SHP77 treated with DMSO at 0.1 percent for 48 hours (cell line): ENCODE measurements around the gene CORO2A.
"Not testable (repeated sequence)": the region's sequence is repeated elsewhere in the genome, so short reads cannot be mapped to it uniquely, and the experiment has no call there.

Source experiments
- DNase-seq: peaks from one replicate; lab custom pipeline; 2025; lab: John Stamatoyannopoulos, UW

The CORO2A gene

GRCh38 chr9:98191181-98191608 is 1.2 kb downstream of the CORO2A start:
- DNase-seq: no peak

DNA sequence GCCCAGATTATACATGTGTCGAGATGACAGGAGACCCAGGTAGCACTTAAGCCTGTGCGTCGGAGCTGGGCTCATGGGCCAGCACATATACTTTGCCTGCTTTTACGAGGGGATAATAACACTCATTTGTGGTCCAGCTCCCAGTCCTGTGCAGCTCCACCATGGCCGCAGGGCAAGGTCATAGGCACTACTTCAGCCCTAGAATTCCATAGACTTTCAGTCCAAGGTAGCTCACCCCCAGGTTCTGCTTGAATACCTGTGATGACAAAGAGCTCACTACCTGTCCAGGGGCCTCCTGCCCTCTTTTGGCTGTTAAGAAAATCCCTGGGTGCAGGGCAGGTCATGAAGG is 1.7 kb downstream of the CORO2A start:
- no peak for DNase-seq

GRCh38 chr9:98189412-98189811 is 3.0 kb downstream of the CORO2A start:
- DNase-seq: no peak

- no peak for DNase-seq
These were observed 4.5 kb downstream of the CORO2A start for GRCh38 chr9:98187926-98188325.

DNA sequence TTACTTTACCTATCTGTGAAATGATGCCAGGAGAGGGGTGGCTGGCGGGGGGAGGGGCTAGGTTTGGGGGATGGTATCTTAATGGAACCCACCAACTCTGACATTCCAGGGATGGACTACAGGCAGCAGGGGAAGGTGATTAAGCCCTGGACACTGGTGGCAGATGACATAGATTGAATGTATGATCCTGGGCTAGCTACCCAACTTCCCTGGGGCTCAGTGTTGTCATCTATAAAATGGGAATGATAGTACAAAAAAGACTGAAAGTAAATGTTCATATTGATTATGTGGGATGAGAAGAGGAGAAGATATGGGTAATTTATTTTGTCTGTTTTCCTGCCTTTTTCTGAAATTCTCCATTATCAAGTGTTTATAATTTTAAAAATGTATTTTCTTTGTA is 6.2 kb downstream of the CORO2A start:
- no peak for DNase-seq

DNA sequence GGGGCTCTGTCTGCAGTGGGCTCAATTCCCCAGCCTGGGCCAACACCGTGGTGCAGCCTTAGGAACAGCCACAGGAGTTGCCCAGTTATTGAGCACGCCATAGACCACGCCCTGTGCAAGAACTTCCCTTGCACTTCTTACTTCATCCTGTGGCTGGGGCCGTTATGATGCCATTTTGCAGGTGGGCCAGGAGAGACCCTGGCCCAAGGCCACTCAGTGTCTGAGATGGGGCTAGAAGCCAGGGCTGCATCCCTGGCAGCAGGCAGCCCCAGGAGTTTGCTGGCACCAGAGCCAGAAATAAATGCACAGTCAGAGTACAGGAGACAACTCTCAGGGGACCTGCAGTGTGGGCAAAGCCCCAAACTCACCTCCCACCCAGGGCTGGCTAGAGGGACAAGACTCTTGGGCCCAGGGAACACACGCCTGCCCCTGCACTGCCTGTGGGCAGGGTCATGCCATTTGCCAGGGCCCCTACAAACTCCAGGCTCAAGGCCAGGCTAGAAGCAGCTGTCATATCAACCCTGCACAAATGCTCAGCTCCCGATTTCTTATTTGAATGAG is 6.7 kb downstream of the CORO2A start:
- no peak for DNase-seq

GRCh38 chr9:98185021-98185567 is 7.3 kb downstream of the CORO2A start:
- no peak for DNase-seq

DNA sequence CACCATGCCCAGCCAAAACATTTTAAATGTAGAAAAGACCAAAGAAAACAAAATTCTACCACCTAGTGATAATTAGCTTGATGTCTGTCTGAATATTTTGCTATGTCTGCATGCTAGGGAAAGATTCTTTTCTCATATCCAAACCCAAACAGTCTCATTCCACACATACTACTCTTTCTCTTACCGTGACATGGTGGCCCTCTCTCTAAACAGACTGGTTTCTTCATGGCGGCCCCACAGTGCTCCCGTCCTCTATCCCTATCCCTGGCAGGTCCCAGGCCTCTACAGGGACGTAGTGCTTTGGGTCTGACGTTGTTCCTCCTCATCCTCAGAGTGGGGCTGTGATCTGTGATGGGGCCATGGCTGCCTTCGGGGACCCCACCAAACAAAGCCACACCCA is 8.1 kb downstream of the CORO2A start:
- no peak for DNase-seq

DNA sequence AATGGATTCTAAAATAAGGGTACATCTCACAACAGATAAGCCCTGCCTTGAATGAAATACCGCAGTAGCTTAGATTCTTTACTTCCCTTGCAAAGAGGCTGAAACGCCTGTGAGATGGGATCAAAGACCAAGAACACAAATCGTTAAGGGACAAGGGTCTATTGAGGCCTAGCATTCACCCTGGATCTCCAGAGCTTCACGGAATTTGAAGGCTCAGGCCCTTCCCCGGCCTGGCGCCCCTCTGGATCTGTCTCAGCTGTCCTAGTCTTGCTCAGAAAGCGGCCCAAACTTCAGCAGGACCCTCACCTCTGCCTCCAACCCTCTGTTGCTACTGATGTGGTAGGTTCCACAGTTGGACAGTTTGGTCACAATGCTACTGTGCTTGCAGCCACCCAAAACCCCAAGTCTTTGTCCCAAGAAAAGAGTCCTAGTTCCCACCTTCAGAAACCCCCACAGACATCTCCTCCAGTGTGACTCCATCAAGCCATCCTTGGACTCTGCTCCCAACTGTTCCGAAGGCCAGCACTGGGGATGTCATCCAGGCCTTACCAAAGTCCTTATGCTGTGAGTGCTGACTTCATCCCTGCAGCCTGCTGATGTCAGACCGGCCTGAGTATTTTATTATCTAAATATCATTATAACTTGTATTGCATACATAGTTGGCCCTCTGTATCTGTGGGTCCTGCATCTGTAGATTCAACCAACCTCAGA is 9.4 kb downstream of the CORO2A start:
- DNase-seq: no peak

DNA sequence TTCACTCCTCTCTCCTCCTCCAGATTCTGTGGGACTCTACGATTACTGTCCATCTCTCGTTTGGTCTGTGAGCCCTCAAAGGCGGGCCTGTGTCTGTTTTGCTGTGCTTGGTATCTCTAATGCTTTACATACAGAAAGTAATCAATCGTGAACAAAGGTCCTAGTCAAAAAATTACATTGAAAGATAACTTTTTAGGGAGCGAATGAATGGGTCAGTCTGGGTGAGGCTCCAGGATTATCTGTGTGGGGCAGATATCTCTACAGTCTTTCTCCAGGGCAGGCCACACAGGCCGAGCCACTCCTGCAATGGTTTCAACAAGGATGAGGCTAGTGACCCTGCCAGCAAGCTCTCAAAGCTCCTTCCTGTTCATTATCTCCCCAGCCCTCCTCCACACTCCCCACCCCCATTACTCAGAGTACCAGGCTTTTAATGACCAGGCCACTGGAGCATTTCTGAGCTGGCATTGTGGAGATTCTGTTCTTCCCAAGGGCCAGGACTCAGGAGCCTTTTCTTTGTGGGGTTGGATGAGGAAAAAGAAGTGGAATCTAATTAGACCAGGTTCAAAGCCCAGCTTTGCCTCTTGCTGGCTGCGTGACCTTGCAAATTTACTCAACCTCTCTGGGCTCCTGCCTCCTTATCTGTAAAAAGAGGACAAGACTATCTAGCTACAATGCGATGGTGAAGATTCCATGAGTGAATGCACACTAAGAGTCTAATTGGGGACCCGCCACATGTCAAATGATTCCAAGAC is 10.2 kb downstream of the CORO2A start:
- DNase-seq: no peak

DNA sequence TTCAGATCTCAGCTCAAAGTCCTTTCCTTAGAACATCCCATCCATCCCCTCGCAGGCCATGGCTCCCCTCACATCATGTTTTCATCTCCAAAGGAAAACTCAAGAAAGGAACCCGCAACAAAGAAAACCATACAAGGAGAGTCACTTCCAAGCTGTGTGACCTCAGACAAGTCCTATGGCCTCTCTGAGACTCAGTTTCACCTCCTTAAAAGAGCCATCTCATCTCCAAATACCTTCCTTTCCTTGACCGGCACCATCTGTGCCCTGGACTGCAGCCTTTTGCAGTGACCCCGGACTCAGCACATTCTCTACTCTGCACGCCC is 10.7 kb downstream of the CORO2A start:
- no peak for DNase-seq

DNA sequence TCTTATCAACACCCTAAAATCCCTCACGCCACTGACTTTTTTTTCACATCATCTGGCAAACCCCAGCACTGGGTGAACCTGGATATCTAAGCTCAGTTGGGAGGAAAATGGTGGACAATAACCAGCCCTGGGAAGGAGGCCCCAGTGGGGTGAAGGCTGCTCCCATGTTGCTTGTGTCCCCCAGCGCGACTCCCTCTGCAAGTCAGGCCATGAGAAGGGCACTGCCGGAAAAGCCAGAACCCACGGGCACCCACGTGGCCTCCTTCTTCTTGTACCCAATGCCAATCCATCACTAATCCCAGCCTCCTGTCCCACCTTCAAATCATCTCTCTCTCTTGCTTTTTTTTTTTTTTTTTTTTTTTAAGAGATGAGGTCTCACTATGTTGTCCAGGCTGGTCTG is 11.4 kb downstream of the CORO2A start:
- no peak for DNase-seq

GRCh38 chr9:98178874-98179850 is 13.3 kb downstream of the CORO2A start:
- DNase-seq: no peak

- DNase-seq: no peak
These were observed 15.8 kb downstream of the CORO2A start for GRCh38 chr9:98176391-98177259.

- no peak for DNase-seq
These were observed 16.7 kb downstream of the CORO2A start for GRCh38 chr9:98175762-98176161.

GRCh38 chr9:98175028-98175569 is 17.3 kb downstream of the CORO2A start:
- no peak for DNase-seq

DNA sequence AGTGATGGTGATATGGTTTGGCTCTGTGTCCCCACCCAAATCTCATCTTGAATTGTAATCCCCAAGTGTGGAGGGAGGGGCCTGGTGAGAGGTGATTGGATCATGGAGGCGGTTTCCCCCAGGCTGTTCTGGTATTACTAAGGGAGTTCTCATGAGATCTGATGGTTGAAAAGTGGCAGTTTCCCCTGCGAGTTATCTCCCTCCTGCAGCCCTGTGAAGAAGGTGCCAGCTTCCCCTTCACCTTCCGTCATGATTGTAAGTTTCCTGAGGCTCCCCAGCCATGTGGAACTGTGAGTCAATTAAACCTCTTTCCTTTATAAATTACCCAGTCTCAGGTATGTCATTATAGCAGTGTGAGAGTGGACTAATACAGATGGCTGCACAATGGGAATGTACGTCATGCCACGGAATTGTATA is 17.9 kb downstream of the CORO2A start:
- not testable (repeated sequence) for DNase-seq

- no peak for DNase-seq
These were observed 19.3 kb downstream of the CORO2A start for GRCh38 chr9:98173181-98173580.

DNA sequence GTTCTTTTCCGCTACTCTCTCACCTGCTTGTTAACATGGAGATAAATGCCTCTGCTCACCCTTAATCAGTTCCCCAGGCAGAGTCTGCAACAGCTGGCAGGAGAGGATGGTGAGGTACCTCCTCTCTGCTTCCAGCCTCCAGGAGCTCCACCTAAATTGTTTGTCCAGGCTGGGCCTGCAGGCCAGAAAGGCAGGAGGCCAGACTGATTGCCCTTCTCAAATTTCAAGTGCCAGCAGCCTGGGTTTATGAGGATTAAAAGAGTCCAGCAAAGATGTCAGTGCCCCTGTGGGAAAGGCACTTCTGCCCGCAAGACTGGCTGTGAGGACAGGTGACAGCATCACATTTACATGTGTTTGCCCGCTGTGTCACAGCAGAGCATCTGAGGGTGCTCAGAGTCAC is 19.8 kb downstream of the CORO2A start:
- peak; percentile 86 for DNase-seq

DNA sequence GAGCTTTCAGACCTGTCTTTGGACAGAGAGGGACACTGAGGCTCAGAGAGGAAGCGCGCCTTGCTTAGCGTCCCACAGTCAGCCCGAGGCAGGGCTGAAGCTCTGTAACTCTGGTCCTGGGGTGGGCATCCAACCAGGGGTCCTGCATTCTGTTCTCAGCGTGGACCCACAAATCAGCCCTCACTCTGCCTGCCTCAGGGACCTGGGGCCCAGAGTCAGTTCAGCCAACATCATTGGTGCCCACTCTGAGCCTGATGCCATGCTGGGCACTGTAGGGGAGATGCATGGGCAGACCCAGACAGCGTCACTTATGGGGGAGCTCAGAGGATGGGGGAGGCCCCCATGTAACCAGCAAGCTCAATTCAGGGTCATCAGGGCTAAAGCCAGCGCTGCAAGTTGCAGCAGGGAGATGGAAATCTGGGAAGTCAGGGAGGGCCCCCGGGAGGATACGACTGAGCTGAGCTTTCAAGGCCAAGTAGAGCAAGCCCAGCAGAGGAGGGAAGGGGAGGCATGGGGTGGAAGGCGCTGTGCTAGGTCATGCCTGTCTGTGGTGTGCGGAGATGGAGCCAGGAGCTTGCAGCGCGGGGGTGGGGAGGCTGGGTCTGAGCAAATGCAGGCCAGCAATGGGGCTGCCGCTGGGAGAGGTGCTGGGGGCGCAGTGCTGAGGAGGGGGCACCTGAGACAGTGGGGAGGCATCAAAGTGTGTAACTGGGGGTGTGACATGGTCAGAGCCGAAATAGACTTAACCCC is 21.1 kb downstream of the CORO2A start:
- DNase-seq: no peak
